ENCODE measurements around the gene ATRIP. TPM values are rescaled to one million over a fixed set of nuclear protein-coding genes. Genes with fewer than 3 reads are reported as not detected.
A peak's percentile ranks its signal among the peaks of the same experiment; 100 is the strongest.

The ATRIP gene
- total RNA-seq, 2 experiments from 2014 or later, result 13.4 to 15.2 TPM

GRCh38 chr3:48504051-48504946 lies 57.8 kb downstream of the ATRIP start, which contains the start of gene SHISA5:
Gene SHISA5 (minus strand): TSS chr3:48504174. CDS start chr3:48504094, 80 bp downstream.
- Mint-ChIP-seq H3K27me3 (no peaks in the 10 kb centered on the region), H3K36me3 (ENCODE audit: low read depth) (peaks cover 23% of the 10 kb centered on the region), H3K27ac (peak within 1 kb of the TSS; percentile 71), H3K9me3 (no peaks in the 10 kb centered on the region), H3K4me3 (peak within 1 kb of the TSS; percentile 79), H3K4me1 (peaks cover 72% of the 10 kb centered on the region)
- POLR2A ChIA-PET, result interaction anchor here (0.8 to 3.5 kb wide), 13 partner anchors 12 to 103 kb away, joined by 3 to 33 read pairs (median 3); partner anchors contain the start of genes CCDC51 and TMA7
- CTCF ChIA-PET, result interaction anchor here (1.0 to 4.9 kb wide), 5 partner anchors 11 to 68 kb away, joined by 3 to 43 read pairs (median 5); no protein-coding TSS in a partner anchor
- DNase-seq, result peak; percentile 67

GRCh38 chr3:48505146-48505545 lies 58.6 kb downstream of the ATRIP start:
- H3K9me3 Mint-ChIP-seq, result no peaks in the 10 kb centered on the region
- ChIA-PET POLR2A (interaction anchor here (1.0 to 3.5 kb wide), 8 partner anchors 11 to 60 kb away, joined by 3 to 33 read pairs (median 4); no protein-coding TSS in a partner anchor), CTCF (interaction anchor here (0.6 to 4.9 kb wide), 6 partner anchors 10 to 69 kb away, joined by 3 to 43 read pairs (median 4); no protein-coding TSS in a partner anchor)
- H3K36me3 Mint-ChIP-seq (ENCODE audit: low read depth), result peaks cover 17% of the 10 kb centered on the region
- DNase-seq, result no peak
- peaks cover 4% of the 10 kb centered on the region for H3K27me3 Mint-ChIP-seq
- no peak overlapping the region for H3K27ac Mint-ChIP-seq
- H3K4me1 Mint-ChIP-seq, result peaks cover 70% of the 10 kb centered on the region
- H3K4me3 Mint-ChIP-seq, result peak overlapping the region; percentile 79

GRCh38 chr3:48505968-48506504 lies 59.5 kb downstream of the ATRIP start:
- DNase-seq, result no peak
- ChIA-PET CTCF (interaction anchor here (1.0 to 4.9 kb wide), 4 partner anchors 44 to 105 kb away, joined by 6 to 43 read pairs (median 9); no protein-coding TSS in a partner anchor), POLR2A (interaction anchor here (1.0 to 3.5 kb wide), 6 partner anchors 10 to 71 kb away, joined by 3 to 33 read pairs (median 10); partner anchors contain the start of gene CCDC51)
- Mint-ChIP-seq H3K36me3 (ENCODE audit: low read depth) (peaks cover 8% of the 10 kb centered on the region), H3K4me3 (no peak overlapping the region), H3K27me3 (peaks cover 7% of the 10 kb centered on the region), H3K27ac (no peak overlapping the region), H3K4me1 (peaks cover 65% of the 10 kb centered on the region), H3K9me3 (no peaks in the 10 kb centered on the region)

- ChIA-PET POLR2A (interaction anchor here (0.5 to 1.7 kb wide), 11 partner anchors 10 to 72 kb away, joined by 3 to 20 read pairs (median 5); partner anchors contain the start of genes ATRIP, CCDC51 and PFKFB4), CTCF (interaction anchor here (0.7 to 4.9 kb wide), 14 partner anchors 23 to 107 kb away, joined by 3 to 43 read pairs (median 6); partner anchors contain the start of gene PFKFB4)
- no peak overlapping the region for H3K4me3 Mint-ChIP-seq
These were observed 60.9 kb downstream of the ATRIP start for GRCh38 chr3:48507256-48508061.

DNA sequence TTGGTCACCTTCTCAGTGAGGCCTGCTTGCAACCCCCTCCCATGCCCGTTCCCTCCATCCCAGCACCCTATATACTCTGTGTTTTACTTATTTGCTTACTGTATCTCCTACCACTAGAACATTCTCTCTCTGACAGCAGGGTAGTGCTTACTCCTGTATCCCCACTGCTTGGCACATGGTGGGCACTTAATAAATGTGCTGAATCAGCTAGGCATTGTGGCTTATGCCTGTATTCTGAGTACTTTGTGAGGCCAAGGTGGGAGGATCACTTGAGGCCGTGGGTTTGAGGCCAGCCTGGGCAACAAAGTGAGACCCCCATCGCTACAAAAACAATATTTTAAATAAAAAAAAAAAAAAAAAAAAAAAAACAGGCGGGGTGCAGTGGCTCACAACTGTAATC lies 65.0 kb downstream of the ATRIP start:
- peaks cover under 1% of the 10 kb centered on the region for H3K36me3 Mint-ChIP-seq (ENCODE audit: low read depth)
- no peak overlapping the region for H3K27ac Mint-ChIP-seq
- ChIA-PET CTCF (interaction anchor here (1.1 to 1.5 kb wide), 2 partner anchors 38 to 75 kb away, joined by 3 to 7 read pairs; no protein-coding TSS in a partner anchor), POLR2A (interaction anchor here (1.1 kb wide), 2 partner anchors 38 to 40 kb away, joined by 4 to 5 read pairs; no protein-coding TSS in a partner anchor)
- DNase-seq, result no peak
- peaks cover 55% of the 10 kb centered on the region for H3K4me1 Mint-ChIP-seq
- peaks cover 18% of the 10 kb centered on the region for H3K27me3 Mint-ChIP-seq
- H3K4me3 Mint-ChIP-seq, result no peak overlapping the region
- H3K9me3 Mint-ChIP-seq, result no peaks in the 10 kb centered on the region

More at GRCh38 chr3:48507256-48508061, 60.9 kb downstream of the ATRIP start:
- Mint-ChIP-seq H3K27me3 (peaks cover 16% of the 10 kb centered on the region), H3K36me3 (ENCODE audit: low read depth) (no peaks in the 10 kb centered on the region), H3K4me1 (peaks cover 56% of the 10 kb centered on the region), H3K9me3 (no peaks in the 10 kb centered on the region), H3K27ac (peak overlapping the region; percentile 83)
- peak; percentile 82 for DNase-seq

DNA sequence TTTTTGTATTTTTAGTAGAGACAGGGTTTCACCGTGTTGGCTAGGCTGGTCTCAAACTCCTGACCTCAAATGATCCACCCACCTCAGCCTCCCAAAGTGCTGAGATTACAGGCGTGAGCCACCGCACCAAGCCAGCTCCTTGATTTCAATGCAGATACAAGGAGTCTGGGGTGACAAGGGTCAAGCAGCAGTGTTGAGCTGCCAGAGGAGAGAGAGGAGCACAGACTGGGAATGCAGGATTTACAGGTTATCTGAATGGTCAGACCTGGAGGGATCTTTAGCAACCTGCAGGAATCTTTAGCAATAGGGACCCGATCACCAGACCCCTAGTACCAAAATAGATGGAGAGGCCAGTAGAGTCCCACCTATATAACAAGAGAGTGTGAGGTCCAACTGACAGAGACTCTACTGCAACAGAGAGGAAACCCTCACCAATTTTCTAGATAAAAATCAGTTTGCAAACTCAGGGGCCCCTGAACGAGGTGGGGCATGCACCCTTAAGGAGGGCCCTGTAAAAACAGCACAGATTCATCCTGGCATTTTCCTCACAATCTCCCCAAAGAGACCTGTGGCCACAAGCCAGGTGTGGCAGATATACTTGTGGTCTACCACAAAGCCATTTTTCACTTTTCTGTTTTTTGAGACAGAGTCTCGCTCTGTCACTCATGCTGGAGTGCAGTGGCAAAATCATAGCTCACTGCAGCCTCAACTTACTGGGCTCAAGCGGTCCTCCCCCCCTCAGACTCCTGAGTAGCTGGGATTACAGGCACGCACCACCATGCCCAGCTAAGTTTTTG lies 68.1 kb downstream of the ATRIP start:
- Mint-ChIP-seq H3K36me3 (ENCODE audit: low read depth) (peaks cover 2% of the 10 kb centered on the region), H3K27me3 (peaks cover 16% of the 10 kb centered on the region), H3K9me3 (no peaks in the 10 kb centered on the region), H3K4me1 (peaks cover 69% of the 10 kb centered on the region), H3K27ac (peak overlapping the region; percentile 72), H3K4me3 (peak overlapping the region; percentile 32)
- peak; percentile 74 for DNase-seq
- POLR2A ChIA-PET, result interaction anchor here (0.9 to 2.5 kb wide), 8 partner anchors 10 to 75 kb away, joined by 3 to 19 read pairs (median 7); partner anchors contain the start of genes ATRIP, CCDC51 and SHISA5
- CTCF ChIA-PET, result interaction anchor here (0.7 to 3.1 kb wide), 10 partner anchors 10 to 114 kb away, joined by 3 to 24 read pairs (median 4); partner anchors contain the start of genes CCDC51 and TMA7

Other genes starting within 250 kb of the ATRIP start
- not detected for gene CAMP, start 223.2 kb upstream of the ATRIP start, total RNA-seq
- gene ZNF589, start 205.6 kb upstream of the ATRIP start, total RNA-seq, result 10 to 100 TPM; 38.1 to 38.6 TPM
- gene NME6, start 145.4 kb upstream of the ATRIP start, total RNA-seq, result 10 to 100 TPM; 28.0 to 32.5 TPM
- not detected for gene SPINK8, start 113.1 kb upstream of the ATRIP start, total RNA-seq
- not detected for gene FBXW12, start 74.5 kb upstream of the ATRIP start, total RNA-seq
- gene PLXNB1, start 16.7 kb upstream of the ATRIP start, total RNA-seq, result 1 to 10 TPM; 1.7 to 1.9 TPM
- 10 to 100 TPM; 14.9 to 17.5 TPM for gene CCDC51, start 6.6 kb upstream of the ATRIP start, total RNA-seq
- gene TMA7, start 6.5 kb upstream of the ATRIP start, total RNA-seq, result 100 to 1,000 TPM; 240 to 241 TPM
- 100 to 1,000 TPM; 336 to 337 TPM for gene SHISA5, start 57.4 kb downstream of the ATRIP start, total RNA-seq
- gene PFKFB4, start 110.1 kb downstream of the ATRIP start, total RNA-seq, result 10 to 100 TPM; 33.3 to 34.4 TPM
- gene UCN2, start 117.0 kb downstream of the ATRIP start, total RNA-seq, result not detected
- 1 to 10 TPM in 1 of 2 experiments, under 1 TPM in 1; 0.40 to 1.4 TPM for gene COL7A1, start 148.6 kb downstream of the ATRIP start, total RNA-seq
- 100 to 1,000 TPM; 167 to 170 TPM for gene UQCRC1, start 162.9 kb downstream of the ATRIP start, total RNA-seq
- not detected for gene TMEM89, start 175.0 kb downstream of the ATRIP start, total RNA-seq
- 10 to 100 TPM; 55.4 to 56.0 TPM for gene SLC26A6, start 188.7 kb downstream of the ATRIP start, total RNA-seq
- gene CELSR3, start 216.1 kb downstream of the ATRIP start, total RNA-seq, result 1 to 10 TPM; 7.2 to 8.0 TPM
- gene NCKIPSD, start 239.2 kb downstream of the ATRIP start, total RNA-seq, result 10 to 100 TPM; 33.4 to 37.2 TPM